Progenitor cell of endocrine pancreas (in vitro differentiated cells): ENCODE data around the gene WDFY4. TPM values are rescaled to one million over a fixed set of nuclear protein-coding genes. Genes with fewer than 3 reads are reported as not detected.

Experiments used
- DNase-seq: peaks from one replicate; pipeline ENCODE4 v3.0.0; 2021; ENCODE audit warnings: low spot score; ENCODE audit not compliant: unreplicated experiment
- H3K27ac Mint-ChIP-seq: 2 replicates; pipeline ENCODE4 v1.8.0; 2021; ENCODE audit warnings: mild to moderate bottlenecking, moderate library complexity, mixed read lengths
- H3K27me3 Mint-ChIP-seq: 2 replicates; pipeline ENCODE4 v1.8.0; 2021; ENCODE audit warnings: mixed read lengths
- H3K36me3 Mint-ChIP-seq: 2 replicates; pipeline ENCODE4 v1.8.0; 2022; ENCODE audit warnings: mixed read lengths; ENCODE audit not compliant: insufficient read depth
- H3K4me1 Mint-ChIP-seq: 2 replicates; pipeline ENCODE4 v1.8.0; 2021; ENCODE audit warnings: low read depth, mixed read lengths
- H3K4me3 Mint-ChIP-seq: 2 replicates; pipeline ENCODE4 v1.8.0; 2021; ENCODE audit warnings: low read depth, mild to moderate bottlenecking, moderate library complexity, mixed read lengths
- H3K9me3 Mint-ChIP-seq: 2 replicates; pipeline ENCODE4 v1.8.0; 2021; ENCODE audit warnings: low read depth, mixed read lengths
- CTCF ChIP-seq: fragments of 200-600 bp; sonication (generic); IDR thresholded peaks from one replicate; pipeline ENCODE4 v1.5.0; 2021; ENCODE audit warnings: antibody characterized with exemption, mild to moderate bottlenecking; ENCODE audit not compliant: unreplicated experiment
- total RNA-seq: library from RNA; stranded (reverse); gene quantifications from 2 replicates; pipeline ENCODE4 v1.2.1, GENCODE V29; 2021

The WDFY4 gene
- total RNA-seq, 1 donor from 2014 or later, result 0.07 TPM

DNA sequence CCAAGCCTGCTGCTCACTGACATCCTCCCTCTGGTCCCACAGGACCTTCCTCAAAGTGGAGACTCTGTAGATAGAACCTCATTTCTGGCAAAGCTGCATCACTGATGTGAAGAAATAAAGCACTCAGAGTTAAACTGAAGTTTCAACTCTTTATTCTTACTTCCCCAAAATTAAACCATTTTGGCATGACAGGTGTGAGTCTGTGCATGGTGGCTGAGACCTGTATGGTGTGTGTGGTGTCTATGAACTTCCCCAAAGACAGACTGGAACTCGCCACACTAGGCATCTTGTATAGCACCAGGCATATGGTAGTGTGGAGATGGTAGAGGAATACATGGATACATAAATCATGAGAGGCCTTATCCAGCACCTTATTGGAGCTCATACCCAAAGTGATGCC, 6.6 kb upstream of the WDFY4 start:
- H3K36me3 Mint-ChIP-seq, result no peaks in the 10 kb centered on the region
- H3K4me1 Mint-ChIP-seq, result no peaks in the 10 kb centered on the region
- no peak overlapping the region for H3K4me3 Mint-ChIP-seq
- TF ChIP-seq CTCF, result no peak
- DNase-seq, result no peak
- H3K27me3 Mint-ChIP-seq, result peaks cover 3% of the 10 kb centered on the region
- H3K9me3 Mint-ChIP-seq, result peaks cover 13% of the 10 kb centered on the region
- no peak overlapping the region for H3K27ac Mint-ChIP-seq

GRCh38 chr10:48681740-48682139, 2.9 kb upstream of the WDFY4 start:
- Mint-ChIP-seq H3K4me1 (no peaks in the 10 kb centered on the region), H3K4me3 (no peak overlapping the region), H3K27ac (no peak overlapping the region), H3K36me3 (no peaks in the 10 kb centered on the region), H3K27me3 (no peaks in the 10 kb centered on the region), H3K9me3 (peaks cover 13% of the 10 kb centered on the region)
- TF ChIP-seq CTCF, result no peak
- DNase-seq, result no peak

- Mint-ChIP-seq H3K27me3 (no peaks in the 10 kb centered on the region), H3K27ac (no peak overlapping the region), H3K4me1 (no peaks in the 10 kb centered on the region), H3K4me3 (no peak overlapping the region), H3K36me3 (no peaks in the 10 kb centered on the region), H3K9me3 (peaks cover 11% of the 10 kb centered on the region)
- no peak for TF ChIP-seq CTCF
- DNase-seq, result no peak
Observed at GRCh38 chr10:48682265-48682664, 2.4 kb upstream of the WDFY4 start.

DNA sequence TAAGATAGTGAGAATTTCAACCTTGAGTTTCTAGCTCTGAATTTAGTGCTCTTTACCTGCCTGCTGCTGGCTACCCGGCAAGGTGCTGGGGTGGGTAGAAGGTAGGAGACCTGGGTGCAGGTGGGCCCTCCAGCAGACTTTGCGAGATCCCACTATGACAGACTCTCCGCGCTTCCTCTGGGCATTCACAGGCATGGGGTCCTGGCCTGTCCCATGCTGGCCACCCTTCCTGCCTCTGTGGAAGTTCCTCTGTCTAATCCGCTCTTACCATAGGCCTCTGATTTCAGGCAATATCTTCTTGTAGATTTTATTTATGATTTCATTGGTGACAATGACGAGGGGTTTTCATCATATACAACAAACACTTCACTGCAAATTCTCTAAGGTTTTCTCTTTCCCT, 1.2 kb upstream of the WDFY4 start:
- Mint-ChIP-seq H3K27ac (no peak overlapping the region), H3K4me3 (no peak overlapping the region), H3K9me3 (peaks cover 4% of the 10 kb centered on the region), H3K27me3 (no peaks in the 10 kb centered on the region), H3K4me1 (no peaks in the 10 kb centered on the region), H3K36me3 (no peaks in the 10 kb centered on the region)
- no peak for TF ChIP-seq CTCF
- no peak for DNase-seq

DNA sequence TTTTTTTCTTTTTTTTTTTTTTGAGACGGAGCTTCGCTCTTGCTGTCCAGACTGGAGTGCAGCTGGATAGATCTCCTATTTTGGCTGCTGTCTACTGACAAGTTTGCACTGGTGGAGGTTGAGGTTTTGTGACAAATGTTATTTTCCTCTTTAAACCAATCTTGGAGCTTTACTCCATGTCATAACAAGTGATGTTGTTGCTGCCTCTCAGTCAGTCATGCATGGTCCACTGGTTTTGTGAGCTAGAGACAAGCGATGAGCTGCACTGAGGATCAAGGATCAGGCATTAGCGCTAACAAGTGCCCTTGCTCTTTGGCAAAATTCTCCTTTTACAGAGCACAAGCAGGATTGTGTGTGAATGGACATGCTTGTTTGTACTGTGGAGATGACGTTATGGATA, 805 bp upstream of the WDFY4 start:
- Mint-ChIP-seq H3K27me3 (no peaks in the 10 kb centered on the region), H3K27ac (no peak overlapping the region), H3K4me1 (no peaks in the 10 kb centered on the region), H3K4me3 (no peak overlapping the region), H3K36me3 (no peaks in the 10 kb centered on the region), H3K9me3 (peaks cover under 1% of the 10 kb centered on the region)
- no peak for TF ChIP-seq CTCF
- no peak for DNase-seq

DNA sequence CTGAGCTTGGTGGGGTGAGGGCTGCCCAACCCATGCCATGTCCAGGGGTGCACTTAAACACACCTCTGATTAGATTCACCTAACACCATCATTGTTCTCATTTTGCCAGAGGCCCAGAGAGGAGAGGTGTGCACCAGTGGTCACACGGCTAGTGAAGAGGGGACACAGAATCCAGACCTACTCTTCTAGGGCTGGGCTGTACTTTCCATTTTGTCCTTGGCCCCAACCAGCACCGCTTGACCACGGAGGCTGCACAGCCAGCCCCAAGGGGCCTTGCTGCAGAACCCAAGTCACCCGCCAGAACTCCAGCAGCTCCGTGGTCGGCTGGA, 246 bp upstream of the WDFY4 start:
- H3K4me1 Mint-ChIP-seq, result no peaks in the 10 kb centered on the region
- DNase-seq, result no peak
- no peak for TF ChIP-seq CTCF
- H3K9me3 Mint-ChIP-seq, result no peaks in the 10 kb centered on the region
- no peaks in the 10 kb centered on the region for H3K27me3 Mint-ChIP-seq
- H3K4me3 Mint-ChIP-seq, result no peak overlapping the region
- H3K27ac Mint-ChIP-seq, result no peak overlapping the region
- no peaks in the 10 kb centered on the region for H3K36me3 Mint-ChIP-seq
